ENCODE data around the gene MRE11.

- TF ChIP-seq CTCF (IDR thresholded peaks at IDR 0.05; ENCODE audit: insufficient read depth, low read depth, low read length) (no peak), EZH2 (IDR thresholded peaks at IDR 0.05; ENCODE audit: insufficient read depth, low read length) (no peak)
These were observed 43.6 kb downstream of the MRE11 start for GRCh38 chr11:94450048-94450447.
